GM12874 (cell line): ENCODE measurements around the gene TEDDM1.

Experiments used
- TF ChIP-seq, protein P1 (sequence below): IDR thresholded peaks from 2 replicates; pipeline ENCODE4 v1.5.1; 2011; ENCODE audit warnings: low read depth, mild to moderate bottlenecking, control low read depth, low read length, moderate library complexity; ENCODE audit not compliant: insufficient read depth

Gene TEDDM1

DNA sequence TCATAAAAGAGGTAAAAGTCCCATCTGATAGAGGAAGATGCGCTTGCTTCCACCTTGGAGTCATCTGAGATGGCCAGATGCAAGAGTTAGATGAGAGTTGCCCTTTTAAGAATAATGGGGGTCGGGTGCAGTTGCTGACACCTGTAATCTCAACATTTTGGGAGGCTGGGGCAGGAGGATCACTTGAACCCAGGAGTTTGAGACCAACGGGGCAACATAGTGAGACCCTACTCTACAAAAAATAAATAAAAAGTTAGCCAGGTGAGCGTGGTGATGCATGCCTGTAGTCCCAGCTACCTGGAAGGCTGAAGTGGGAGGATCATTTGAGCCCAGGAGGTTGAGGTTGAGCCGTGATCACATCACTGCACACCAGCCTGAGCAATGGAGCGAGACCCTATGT is 13.5 kb upstream of the TEDDM1 start:
- TF ChIP-seq, protein P1, sequence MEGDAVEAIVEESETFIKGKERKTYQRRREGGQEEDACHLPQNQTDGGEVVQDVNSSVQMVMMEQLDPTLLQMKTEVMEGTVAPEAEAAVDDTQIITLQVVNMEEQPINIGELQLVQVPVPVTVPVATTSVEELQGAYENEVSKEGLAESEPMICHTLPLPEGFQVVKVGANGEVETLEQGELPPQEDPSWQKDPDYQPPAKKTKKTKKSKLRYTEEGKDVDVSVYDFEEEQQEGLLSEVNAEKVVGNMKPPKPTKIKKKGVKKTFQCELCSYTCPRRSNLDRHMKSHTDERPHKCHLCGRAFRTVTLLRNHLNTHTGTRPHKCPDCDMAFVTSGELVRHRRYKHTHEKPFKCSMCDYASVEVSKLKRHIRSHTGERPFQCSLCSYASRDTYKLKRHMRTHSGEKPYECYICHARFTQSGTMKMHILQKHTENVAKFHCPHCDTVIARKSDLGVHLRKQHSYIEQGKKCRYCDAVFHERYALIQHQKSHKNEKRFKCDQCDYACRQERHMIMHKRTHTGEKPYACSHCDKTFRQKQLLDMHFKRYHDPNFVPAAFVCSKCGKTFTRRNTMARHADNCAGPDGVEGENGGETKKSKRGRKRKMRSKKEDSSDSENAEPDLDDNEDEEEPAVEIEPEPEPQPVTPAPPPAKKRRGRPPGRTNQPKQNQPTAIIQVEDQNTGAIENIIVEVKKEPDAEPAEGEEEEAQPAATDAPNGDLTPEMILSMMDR, result no peak

DNA sequence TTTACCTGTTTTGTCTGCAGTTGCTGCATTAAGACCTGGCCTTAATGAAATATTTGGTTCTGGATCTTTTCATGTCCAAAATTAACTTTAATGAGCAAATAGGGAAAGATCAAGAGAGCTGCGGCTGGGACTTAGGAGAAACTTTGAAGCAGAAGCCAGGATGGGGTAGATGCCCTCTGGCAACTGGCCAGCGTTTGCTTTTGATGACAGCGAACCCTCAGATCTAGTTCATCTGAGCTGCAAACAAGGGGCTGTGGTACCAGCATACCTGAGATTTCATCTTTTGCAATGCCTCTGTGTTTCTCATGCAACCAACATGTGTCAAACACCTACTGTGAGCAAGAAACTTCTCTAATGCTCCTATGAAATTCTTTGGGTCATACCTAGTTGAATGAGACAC is 13.0 kb upstream of the TEDDM1 start:
- TF ChIP-seq, protein P1, result no peak

DNA sequence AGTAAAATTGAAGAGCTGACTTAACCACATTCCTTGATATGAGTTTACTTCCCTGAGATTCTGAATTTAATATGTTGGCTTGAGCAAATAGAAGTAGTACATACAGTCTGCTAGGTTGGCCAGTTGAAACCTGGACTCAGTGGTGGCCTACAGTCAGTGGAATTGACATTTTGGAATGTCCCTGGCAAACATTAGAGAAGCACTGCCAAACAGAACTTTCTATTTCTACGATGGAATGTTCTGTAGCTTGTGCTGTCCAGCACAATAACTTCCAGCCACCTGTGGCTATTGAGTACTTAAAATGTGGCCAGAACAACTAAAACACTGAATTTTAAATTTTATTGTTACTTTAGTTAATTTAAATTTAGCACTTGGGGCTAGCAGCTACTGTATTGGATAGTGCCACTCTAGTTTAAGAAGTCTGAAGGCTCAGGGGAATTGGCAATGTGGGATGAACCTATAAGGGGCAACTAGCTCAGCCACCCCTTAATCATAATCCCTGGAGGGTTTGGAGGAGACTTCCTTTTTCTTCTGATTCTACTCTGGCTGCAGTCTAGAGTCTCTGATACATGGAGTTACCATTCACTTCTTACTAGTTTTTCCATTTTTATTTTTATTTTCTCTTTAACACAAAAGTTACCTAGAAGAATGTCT is 10.3 kb upstream of the TEDDM1 start:
- TF ChIP-seq, protein P1, result no peak

DNA sequence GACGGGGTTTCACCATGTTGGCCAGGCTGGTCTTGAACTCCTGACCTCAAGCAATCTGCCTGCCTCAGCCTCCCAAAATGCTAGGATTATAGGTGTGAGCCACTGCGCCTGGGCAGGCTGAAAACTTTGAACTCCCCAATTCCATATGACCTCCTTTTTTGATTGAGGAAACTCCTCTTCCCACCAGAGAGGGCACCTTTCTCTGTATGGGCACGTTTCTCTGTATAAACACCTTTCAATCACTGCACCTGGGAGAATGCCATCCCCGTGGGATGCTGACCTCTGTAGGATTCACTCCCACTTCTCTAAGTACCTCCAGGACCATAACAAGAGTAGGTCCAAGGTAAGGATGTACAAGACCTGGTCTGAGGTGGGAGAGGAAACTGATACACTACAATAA is 9.7 kb upstream of the TEDDM1 start:
- TF ChIP-seq, protein P1, result no peak

DNA sequence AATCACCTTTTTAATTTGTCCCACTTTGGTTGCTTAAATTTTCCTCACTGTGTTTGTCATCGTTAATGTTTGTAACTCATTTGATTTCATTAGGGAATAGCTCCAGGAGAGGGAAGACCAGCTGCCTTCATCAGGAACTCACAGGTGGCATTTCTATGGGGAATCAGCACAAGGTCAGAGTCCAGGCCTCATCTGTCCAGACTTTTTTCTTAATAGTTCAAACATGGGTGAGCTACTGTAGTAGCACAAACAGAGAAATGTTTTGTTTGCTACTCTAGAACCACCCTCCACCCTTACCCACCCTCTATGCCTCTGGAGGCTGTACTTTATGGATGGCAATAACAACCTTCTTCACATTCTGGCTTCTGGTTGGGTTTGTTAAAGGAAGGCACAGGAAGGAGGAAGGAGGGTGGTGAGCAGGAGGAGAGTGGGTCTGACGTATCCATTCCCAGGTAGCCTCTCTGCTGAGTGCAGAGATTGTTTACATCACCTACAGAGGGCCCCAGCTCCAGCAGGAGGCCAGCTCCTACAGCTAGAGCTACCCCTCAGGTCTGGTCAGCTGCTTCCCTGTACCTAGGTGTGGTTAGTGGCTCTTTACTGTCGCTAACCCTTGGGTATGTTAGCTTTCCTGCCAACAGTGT is 8.1 kb upstream of the TEDDM1 start:
- TF ChIP-seq, protein P1, result no peak

DNA sequence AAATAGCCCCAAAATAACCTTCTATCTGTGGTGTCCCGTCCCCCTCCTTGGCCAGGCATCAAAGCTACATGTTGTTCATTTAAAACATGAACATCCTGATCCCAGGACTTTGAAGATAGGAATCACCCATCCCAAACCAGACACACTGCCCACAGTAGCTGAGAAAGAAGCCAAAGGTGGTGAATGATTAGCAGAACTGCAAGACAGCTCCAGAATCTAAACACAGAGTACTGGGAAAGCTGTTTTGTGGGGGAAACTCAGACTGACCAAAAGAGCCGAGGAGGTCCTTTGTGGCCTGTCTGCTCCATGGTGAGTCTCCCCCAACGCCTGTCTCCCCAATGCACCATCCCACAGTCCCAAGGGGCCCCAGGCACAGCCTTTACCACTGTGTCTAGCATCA is 7.3 kb upstream of the TEDDM1 start:
- TF ChIP-seq, protein P1, result no peak

DNA sequence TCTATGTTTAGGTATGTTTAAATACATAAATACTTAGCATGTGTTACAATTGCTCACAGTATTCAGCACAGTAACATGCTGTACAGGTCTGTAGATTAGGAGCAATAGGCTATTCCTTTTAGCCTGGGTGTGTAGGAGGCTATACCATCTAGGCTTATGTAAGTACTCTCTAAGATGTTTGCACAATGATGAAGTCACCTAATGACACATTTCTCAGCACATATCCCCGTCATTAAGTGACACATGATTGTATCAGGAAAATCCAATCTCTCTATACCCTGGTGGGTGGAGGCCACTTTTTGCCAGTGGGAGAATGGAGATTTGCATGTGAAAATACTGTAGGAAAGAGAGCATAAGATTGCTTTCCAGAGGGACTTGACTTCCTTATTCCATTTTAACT is 5.5 kb upstream of the TEDDM1 start:
- TF ChIP-seq, protein P1, result no peak
